HG03135 (cell line): ENCODE results near the gene NRXN3.

Experiments
- ATAC-seq: cut with Tn5 transposase; IDR thresholded peaks from one replicate; pipeline ENCODE4 v1.9.1; 2021; ENCODE audit warnings: mild to moderate bottlenecking, moderate library complexity; ENCODE audit not compliant: unreplicated experiment

NRXN3 gene

GRCh38 chr14:79483477-79484388 is 1313.6 kb downstream of the NRXN3 start:
- ATAC-seq, result no peak

DNA sequence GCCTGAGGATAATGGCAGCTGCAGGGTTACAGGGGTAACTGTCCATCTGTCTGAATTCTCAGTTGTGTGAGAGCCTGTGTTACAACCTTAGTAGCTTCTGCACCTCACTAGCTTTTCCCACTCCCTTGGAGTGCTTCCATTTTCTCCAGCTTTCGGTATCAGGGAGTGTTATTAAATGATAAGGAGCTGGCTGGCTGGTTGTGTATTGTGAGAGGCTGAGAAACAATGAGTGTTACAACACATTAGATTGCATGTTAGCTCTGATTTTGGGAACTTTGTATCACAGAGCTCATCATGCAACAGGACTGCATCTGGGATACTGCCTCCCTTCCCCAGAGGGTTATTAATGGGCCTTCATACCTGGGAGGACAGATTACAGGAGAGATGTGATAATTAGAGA is 1317.5 kb downstream of the NRXN3 start:
- ATAC-seq, result no peak

DNA sequence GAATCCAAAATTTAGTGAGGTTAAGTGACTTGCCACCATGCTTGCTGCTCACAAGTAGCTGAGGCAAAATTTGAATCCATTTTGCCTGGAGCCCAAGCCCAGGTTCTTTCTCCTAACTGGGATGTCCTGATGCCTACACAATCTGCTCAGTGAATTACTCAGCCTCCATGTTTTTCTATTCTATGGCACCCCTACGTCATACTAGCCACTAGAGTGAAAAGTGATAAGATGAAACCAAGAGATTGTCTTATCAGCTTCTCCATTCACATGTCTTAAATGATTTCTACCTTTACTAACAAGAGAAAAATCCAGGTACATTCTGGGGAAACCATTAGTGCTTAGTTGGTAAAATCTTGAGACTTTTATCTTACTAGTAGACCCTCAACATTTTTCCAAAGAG is 1321.0 kb downstream of the NRXN3 start:
- no peak for ATAC-seq

- ATAC-seq, result no peak
Measured at GRCh38 chr14:79493081-79493645, 1323.0 kb downstream of the NRXN3 start.

DNA sequence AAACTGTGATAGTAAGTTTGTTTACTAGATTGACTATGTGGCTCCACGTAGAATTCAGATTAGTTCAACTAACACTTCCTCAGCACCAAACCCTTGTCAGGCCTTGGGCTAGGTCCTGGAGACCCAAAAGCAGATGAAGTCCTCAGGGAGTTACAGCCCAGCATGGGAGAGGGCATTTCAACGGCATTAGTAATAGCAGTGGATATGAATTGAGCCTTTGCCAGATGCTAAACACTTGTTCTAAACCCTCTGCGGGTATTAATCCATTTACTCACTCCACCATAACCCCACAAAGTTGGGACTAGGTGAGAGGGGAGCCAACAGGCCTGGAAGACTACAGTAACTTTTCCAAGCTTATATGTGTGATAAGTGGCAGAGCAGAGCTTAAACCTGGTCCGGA is 1326.5 kb downstream of the NRXN3 start:
- no peak for ATAC-seq

- no peak for ATAC-seq
Measured at GRCh38 chr14:79500489-79500888, 1330.3 kb downstream of the NRXN3 start.

DNA sequence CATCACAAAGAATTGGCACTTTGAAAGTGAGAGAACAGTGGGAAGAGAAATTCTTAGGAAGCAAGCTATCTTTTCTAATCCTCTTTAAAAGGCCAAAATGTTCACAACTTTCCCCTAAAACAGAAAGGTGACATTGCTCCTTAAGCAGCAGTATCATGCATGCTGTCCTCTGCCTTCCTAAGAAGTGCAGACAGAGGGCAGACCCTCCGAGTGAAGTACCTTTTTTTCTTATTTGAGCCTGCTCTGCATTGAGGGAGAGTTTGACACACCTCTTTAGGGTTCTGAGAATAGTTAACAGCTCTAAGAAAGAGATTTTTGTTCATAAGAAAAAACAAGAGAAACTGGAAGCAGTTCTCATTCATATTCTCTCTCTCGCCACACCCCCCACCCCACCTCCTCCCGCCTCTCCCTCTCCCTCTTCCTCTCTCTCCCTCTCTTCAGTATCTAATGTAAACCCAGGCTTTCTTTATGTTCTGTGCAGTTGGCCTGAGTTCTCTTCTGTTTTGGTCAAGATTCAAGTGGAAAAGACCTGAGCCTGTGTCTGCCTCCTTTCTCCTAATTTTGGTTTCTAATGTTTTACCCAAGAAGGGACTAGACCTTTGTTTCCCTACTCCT is 1332.1 kb downstream of the NRXN3 start:
- no peak for ATAC-seq

- ATAC-seq, result no peak
Measured at GRCh38 chr14:79502751-79503148, 1332.6 kb downstream of the NRXN3 start.

DNA sequence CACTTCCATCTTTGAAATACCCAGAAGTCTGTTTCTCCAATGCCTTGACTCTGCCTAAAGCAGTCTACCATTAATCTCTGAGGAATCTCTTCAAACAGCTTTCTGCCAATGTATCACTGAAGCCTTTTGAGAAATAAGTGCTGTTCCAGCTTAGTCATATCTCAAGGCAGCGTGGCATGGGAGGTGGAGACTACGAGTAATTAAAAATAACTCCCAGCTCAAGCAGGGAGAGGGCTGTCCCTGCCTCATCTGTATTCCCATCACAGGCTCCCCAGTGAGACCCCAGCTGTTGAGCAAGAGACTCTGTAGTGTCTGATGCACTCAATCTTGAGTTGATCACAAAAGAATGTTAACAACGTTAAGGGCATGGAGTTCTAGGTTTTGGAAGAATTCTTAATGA is 1340.5 kb downstream of the NRXN3 start:
- ATAC-seq, result no peak

- ATAC-seq, result no peak
Measured at GRCh38 chr14:79511146-79511545, 1341.0 kb downstream of the NRXN3 start.

GRCh38 chr14:79513446-79513845 is 1343.3 kb downstream of the NRXN3 start:
- no peak for ATAC-seq

DNA sequence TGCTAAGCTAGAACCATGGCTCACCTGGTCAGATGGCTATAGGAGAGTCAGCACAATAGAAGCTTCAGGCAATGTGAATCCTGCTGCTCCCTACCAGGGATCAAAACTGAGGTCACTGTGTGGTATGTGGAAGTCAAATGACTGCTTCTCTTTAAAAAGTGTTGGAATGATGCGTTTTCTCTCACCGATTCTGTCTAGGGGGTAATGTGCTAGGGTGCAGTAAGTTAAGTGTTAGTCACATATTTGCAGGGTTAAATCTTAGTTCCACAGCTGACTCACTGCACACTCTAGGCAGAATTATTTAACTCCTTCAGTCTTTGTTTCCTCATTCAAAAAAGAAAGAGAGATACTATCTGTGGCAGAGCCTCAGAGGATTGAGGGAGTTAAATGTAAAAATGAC is 1344.5 kb downstream of the NRXN3 start:
- ATAC-seq, result no peak

DNA sequence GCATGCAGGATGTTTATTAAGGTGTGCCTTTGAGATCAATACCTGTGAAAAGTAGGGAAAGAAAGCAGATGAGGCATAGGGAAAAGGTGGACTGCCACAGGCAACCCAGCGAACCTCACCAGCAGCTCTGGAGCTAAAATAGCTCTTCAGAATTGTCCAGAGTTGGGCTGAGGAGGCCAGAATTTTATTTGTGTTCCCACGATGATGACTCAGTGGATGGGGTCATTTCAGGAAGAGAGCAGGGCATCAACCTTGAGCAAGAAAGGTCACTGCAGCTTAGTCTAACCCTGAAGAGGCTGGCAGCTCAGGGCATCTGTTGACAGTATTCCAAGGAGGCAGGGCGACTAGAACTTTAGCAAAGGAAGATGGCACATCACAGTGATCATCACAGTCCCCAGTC is 1345.0 kb downstream of the NRXN3 start:
- no peak for ATAC-seq

- no peak for ATAC-seq
Measured at GRCh38 chr14:79516009-79516408, 1345.8 kb downstream of the NRXN3 start.

- no peak for ATAC-seq
Measured at GRCh38 chr14:79525416-79525815, 1355.2 kb downstream of the NRXN3 start.

GRCh38 chr14:79528828-79529416 is 1358.7 kb downstream of the NRXN3 start:
- no peak for ATAC-seq

GRCh38 chr14:79530555-79530954 is 1360.4 kb downstream of the NRXN3 start:
- no peak for ATAC-seq

GRCh38 chr14:79534703-79535353 is 1364.7 kb downstream of the NRXN3 start:
- no peak for ATAC-seq

GRCh38 chr14:79540394-79540793 is 1370.2 kb downstream of the NRXN3 start:
- no peak for ATAC-seq

- ATAC-seq, result no peak
Measured at GRCh38 chr14:79542121-79542520, 1371.9 kb downstream of the NRXN3 start.

GRCh38 chr14:79543348-79543747 is 1373.2 kb downstream of the NRXN3 start:
- ATAC-seq, result no peak
